Upper lobe of left lung (tissue), 4 donors: ENCODE measurements around the gene TMEM14A.
"Not testable (repeated sequence)": the region's sequence is repeated elsewhere in the genome, so short reads cannot be mapped to it uniquely, and the experiment has no call there.

ENCODE experiments used
- CTCF ChIP-seq, 6 experiments: fragments of 450-650 bp in 4 of 6; fragments of 200-600 bp in 2 of 6; sonication (generic) in 2 of 6; IDR thresholded peaks; one replicate each; pipeline ENCODE4 v1.5.1; 2016 to 2019; ENCODE audit warnings: antibody characterized with exemption in 6 of 6
- EP300 ChIP-seq, 4 donors: sonication (generic); formaldehyde crosslinking; IDR thresholded peaks; one replicate each; pipeline ENCODE4 v1.5.1; 2017; ENCODE audit warnings: antibody characterized with exemption in 4 of 4, control low read depth in 2 of 4
- POLR2A ChIP-seq, 4 donors: fragments of 450-650 bp; IDR thresholded peaks; one replicate each; pipeline ENCODE4 v1.5.1; 2016 to 2017; ENCODE audit warnings: antibody characterized with exemption in 4 of 4, mild to moderate bottlenecking in 2 of 4

- not testable (repeated sequence) for TF ChIP-seq CTCF, POLR2A, EP300 (IDR thresholded peaks at IDR 0.05)
These were observed 34.0 kb downstream of the TMEM14A start for GRCh38 chr6:52704781-52705502.
